H1 (cell line): ENCODE data around the gene IRX4. TPM values are rescaled to one million over a fixed set of nuclear protein-coding genes. Genes with fewer than 3 reads are reported as not detected.

Experiments
- polyA plus RNA-seq, 7 experiments: library from polyadenylated mRNA; depleted of rRNA in 3 of 7; stranded (reverse) in 5 of 7; unstranded in 2 of 7; fragments of >200 nt in 5 of 7; fragments of 200-250 nt in 2 of 7; gene quantifications; 1 replicate in 5 of 7; 2 replicates in 1 of 7; 4 replicates in 1 of 7; pipeline versions ENCODE4 v1.2.1 to v1.2.3, GENCODE V29; 2011 to 2013; ENCODE audit warnings: missing spikeins in 2 of 7, mixed read lengths in 2 of 7
- total RNA-seq: library from RNA; stranded (reverse); fragmentation: NEBNext Ultra II Directional; extraction: Animal tissue kit (Norgen Biotek cat#: 25700); gene quantifications from 2 replicates; pipeline ENCODE4 v1.2.1, GENCODE V29; 2021
- TF ChIP-seq, protein P1 (sequence below): fragments of 300-600 bp; sonication (generic); IDR thresholded peaks from 2 replicates; pipeline ENCODE4 v1.7.1; 2012; ENCODE audit warnings: low read length, moderate library complexity, mild to moderate bottlenecking, inconsistent platforms; ENCODE audit not compliant: insufficient replicate concordance

The IRX4 gene
- total and polyA plus RNA-seq, 2 of the 8 experiments (the other 6 are each of a cell fraction or from before 2014, with no cell fraction given) = 0.45 to 1.2 TPM

DNA sequence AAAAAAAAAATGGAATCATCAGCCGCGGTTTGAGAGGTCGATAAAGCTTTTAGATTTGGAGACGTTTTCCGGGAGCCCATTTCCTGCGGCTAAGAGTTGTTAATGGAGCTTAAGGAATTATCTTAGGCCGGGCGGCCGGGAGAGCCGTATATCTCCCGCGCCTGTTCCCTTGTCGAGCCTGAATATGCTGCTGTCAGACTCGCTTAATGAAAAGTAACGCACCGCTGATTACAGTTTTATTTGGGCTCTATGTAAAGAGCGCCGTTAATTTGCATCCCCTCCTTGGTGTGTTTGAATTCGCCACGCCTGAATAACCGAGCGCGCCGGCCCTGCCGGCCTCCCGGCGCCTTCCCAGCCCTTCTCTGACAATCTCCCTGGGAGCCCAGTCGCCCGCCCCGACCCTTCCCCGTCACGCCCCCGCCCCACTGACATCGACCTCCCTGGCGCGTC lies 7.9 kb downstream of the IRX4 start (continued):
- TF ChIP-seq, protein P1, sequence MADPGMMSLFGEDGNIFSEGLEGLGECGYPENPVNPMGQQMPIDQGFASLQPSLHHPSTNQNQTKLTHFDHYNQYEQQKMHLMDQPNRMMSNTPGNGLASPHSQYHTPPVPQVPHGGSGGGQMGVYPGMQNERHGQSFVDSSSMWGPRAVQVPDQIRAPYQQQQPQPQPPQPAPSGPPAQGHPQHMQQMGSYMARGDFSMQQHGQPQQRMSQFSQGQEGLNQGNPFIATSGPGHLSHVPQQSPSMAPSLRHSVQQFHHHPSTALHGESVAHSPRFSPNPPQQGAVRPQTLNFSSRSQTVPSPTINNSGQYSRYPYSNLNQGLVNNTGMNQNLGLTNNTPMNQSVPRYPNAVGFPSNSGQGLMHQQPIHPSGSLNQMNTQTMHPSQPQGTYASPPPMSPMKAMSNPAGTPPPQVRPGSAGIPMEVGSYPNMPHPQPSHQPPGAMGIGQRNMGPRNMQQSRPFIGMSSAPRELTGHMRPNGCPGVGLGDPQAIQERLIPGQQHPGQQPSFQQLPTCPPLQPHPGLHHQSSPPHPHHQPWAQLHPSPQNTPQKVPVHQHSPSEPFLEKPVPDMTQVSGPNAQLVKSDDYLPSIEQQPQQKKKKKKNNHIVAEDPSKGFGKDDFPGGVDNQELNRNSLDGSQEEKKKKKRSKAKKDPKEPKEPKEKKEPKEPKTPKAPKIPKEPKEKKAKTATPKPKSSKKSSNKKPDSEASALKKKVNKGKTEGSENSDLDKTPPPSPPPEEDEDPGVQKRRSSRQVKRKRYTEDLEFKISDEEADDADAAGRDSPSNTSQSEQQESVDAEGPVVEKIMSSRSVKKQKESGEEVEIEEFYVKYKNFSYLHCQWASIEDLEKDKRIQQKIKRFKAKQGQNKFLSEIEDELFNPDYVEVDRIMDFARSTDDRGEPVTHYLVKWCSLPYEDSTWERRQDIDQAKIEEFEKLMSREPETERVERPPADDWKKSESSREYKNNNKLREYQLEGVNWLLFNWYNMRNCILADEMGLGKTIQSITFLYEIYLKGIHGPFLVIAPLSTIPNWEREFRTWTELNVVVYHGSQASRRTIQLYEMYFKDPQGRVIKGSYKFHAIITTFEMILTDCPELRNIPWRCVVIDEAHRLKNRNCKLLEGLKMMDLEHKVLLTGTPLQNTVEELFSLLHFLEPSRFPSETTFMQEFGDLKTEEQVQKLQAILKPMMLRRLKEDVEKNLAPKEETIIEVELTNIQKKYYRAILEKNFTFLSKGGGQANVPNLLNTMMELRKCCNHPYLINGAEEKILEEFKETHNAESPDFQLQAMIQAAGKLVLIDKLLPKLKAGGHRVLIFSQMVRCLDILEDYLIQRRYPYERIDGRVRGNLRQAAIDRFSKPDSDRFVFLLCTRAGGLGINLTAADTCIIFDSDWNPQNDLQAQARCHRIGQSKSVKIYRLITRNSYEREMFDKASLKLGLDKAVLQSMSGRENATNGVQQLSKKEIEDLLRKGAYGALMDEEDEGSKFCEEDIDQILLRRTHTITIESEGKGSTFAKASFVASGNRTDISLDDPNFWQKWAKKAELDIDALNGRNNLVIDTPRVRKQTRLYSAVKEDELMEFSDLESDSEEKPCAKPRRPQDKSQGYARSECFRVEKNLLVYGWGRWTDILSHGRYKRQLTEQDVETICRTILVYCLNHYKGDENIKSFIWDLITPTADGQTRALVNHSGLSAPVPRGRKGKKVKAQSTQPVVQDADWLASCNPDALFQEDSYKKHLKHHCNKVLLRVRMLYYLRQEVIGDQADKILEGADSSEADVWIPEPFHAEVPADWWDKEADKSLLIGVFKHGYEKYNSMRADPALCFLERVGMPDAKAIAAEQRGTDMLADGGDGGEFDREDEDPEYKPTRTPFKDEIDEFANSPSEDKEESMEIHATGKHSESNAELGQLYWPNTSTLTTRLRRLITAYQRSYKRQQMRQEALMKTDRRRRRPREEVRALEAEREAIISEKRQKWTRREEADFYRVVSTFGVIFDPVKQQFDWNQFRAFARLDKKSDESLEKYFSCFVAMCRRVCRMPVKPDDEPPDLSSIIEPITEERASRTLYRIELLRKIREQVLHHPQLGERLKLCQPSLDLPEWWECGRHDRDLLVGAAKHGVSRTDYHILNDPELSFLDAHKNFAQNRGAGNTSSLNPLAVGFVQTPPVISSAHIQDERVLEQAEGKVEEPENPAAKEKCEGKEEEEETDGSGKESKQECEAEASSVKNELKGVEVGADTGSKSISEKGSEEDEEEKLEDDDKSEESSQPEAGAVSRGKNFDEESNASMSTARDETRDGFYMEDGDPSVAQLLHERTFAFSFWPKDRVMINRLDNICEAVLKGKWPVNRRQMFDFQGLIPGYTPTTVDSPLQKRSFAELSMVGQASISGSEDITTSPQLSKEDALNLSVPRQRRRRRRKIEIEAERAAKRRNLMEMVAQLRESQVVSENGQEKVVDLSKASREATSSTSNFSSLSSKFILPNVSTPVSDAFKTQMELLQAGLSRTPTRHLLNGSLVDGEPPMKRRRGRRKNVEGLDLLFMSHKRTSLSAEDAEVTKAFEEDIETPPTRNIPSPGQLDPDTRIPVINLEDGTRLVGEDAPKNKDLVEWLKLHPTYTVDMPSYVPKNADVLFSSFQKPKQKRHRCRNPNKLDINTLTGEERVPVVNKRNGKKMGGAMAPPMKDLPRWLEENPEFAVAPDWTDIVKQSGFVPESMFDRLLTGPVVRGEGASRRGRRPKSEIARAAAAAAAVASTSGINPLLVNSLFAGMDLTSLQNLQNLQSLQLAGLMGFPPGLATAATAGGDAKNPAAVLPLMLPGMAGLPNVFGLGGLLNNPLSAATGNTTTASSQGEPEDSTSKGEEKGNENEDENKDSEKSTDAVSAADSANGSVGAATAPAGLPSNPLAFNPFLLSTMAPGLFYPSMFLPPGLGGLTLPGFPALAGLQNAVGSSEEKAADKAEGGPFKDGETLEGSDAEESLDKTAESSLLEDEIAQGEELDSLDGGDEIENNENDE = no peak
